Fibroblast of skin of right quadriceps (primary cell): ENCODE data around the gene PARP6.
"Not testable (repeated sequence)": the region's sequence is repeated elsewhere in the genome, so short reads cannot be mapped to it uniquely, and the experiment has no call there.

Experiments used
- DNase-seq: peaks from one replicate; pipeline ENCODE4 v3.0.0-alpha.2; 2013

Gene PARP6

DNA sequence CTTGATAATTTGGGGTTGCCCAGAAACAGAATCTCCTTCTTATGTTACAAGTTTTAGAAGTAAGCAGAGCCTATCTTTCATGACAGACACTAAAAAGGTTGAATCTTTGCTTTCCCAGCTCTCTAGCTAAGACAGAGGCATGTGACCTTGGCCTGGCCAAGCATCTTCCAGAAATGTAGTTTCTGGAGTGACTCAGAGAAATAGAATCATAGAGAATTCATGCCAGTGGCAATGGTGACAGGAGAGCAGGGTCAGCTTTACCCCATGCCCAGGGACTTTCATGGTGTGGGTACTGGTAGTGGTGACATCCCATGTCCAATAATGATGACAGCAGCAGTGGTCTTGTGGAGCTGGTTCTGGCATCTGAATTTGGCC, 4.0 kb upstream of the PARP6 start:
- DNase-seq = no peak

DNA sequence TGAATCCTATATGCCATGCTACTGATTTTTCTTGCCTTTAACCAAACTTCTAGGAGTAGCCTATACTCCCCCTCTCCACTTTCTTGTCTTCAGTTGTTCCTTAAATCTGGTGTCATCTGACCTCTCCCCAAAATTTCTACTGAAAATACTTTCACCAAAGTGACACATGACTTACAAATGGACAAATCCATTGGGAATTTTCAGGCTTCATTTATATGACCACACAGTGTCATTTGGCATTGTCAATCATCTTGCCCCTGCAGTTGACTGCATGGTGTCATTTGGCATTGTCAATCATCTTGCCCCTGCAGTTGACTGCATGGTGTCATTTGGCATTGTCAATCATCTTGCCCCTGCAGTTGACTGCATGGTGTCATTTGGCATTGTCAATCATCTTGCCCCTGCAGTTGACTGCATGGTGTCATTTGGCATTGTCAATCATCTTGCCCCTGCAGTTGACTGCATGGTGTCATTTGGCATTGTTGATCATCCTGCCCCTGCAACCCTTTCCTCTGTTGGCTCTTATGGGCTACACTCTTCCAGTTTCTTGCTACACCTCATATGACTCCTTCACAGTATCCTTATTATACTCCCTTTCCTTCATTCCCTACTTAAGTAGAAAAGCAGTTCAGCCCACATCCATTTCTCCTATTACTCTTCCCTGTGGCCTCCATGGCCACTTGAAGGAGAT, 3.4 kb upstream of the PARP6 start:
- not testable (repeated sequence) for DNase-seq

- DNase-seq = no peak
Measured at GRCh38 chr15:72272997-72273352, 621 bp upstream of the PARP6 start.

DNA sequence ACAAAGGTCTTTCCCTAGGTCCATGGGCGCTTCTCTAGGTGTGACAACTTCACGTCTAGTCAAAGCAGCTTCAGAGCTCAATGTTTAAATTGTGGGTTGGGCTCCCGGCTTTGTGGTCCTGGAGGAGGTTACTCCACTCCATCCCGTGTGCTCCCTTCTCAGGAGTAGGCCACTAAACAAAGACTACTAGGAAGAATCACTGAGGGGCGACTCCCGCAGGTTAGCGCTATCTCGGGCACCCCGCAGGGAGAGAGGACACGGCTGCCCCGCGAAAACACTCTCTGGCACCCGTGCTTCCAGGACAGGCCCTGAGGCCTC, 500 bp downstream of the PARP6 start:
- peak; percentile 7 for DNase-seq

DNA sequence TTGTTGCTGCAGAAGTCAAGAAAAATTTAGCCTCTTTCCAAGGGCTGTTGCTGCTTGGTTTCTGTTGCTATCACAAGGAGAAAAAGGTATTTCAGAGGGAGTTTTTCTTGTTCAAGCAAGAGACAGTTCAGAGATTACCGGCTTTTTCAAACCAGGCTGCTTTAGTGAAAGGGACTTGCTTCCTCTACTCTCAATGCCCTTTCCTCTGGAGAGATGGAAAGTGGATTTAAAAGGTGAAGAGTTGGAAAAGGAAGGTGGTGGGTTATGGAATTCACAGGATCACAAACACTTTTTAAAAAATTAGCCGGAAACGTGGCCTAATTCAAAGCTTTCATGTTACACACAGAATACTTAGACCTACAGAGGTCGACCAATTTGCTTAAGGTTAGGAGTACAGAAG, 1.1 kb downstream of the PARP6 start:
- no peak for DNase-seq

- no peak for DNase-seq
Measured at GRCh38 chr15:72269739-72270138, 2.6 kb downstream of the PARP6 start.

GRCh38 chr15:72265031-72265430, 7.3 kb downstream of the PARP6 start:
- no peak for DNase-seq

DNA sequence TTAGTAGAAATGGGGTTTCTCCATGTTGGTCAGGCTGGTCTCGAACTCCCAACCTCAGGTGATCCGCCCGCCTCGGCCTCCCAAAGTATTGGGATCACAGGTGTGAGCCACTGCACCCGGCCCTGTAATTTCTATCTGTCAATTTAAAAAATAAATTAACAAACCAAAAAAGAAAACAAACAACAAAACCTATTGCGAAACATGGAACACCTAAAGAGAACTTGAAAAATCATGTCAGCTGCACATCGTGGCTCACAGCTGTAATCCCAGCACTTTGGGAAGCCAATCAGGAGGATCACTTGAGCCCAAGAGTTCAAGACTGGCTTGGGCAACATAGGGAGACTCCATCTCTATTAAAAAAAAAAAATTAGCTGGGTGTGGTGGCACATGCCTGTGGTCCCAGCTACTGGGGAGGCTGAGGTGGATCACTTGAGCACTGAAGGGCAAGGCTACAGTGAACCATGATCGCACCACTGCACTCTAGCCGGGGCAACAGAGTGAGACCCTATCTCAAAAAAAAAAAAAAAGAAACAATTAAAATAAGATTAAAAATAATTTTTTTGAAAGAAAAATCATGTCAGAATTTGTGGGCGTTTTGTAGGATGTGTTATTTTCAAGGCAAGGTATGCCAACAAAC, 19.6 kb downstream of the PARP6 start:
- DNase-seq = no peak

GRCh38 chr15:72249142-72249810, 23.1 kb downstream of the PARP6 start:
- no peak for DNase-seq

GRCh38 chr15:72248514-72248913, 23.8 kb downstream of the PARP6 start:
- no peak for DNase-seq

GRCh38 chr15:72242775-72243370, 29.5 kb downstream of the PARP6 start:
- DNase-seq = no peak

DNA sequence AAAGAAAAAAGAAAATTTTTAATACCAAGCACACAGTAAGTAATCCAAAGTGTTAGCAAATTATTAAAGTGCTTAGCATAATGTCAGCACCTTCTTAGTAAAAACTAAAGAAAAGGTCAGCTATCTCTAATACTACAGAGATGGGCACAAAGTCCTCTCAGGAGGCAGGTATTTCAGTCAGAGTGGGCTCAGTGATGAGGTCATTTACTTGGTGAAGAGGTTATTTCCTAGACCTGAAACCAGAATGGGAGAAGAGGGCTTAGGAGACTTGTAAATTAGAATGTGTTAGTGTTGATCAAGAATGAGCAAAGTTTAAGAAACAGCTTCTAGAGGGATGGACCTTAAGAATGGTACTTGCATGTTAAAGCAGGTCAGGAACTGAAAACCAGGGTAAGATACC, 32.7 kb downstream of the PARP6 start:
- DNase-seq = no peak

DNA sequence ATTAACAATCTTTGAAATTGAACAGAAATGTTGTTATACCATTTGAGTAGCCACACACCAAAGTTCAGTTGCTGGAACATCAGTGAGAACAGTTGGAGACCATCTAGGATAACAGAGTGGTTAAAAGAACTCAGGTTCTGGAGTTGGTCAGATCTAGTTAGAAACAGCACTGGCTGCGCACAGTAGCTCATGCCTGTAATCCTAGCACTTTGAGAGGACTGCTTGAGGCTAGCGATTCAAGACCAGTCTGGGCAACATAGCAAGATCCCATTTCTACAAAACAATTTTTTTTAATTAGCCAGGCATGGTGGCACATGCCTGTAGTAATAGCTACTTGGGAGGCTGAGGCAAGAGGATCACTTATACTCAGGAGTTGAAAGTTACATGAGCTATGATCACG, 33.8 kb downstream of the PARP6 start:
- DNase-seq = no peak

DNA sequence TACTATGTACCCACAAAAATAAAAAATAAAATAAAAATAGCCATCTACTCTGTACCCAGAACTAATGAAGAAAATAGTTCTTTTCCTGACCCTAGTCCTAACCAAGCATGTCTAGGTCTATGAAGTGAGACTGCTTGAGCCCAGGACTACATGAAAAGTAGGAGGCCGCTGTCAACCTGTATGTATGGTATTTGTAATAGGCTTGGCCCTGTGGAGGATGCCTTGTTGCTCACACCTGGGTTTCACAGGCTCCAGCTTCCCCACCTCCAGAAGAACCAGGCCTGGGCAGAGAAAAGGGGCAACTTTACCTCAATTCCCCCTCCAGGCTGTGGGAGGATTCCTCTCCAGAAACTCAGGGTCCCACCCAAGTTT, 34.5 kb downstream of the PARP6 start:
- DNase-seq = no peak

- peak; percentile 98 for DNase-seq
Measured at GRCh38 chr15:72237029-72237852, 35.1 kb downstream of the PARP6 start.

- DNase-seq = no peak
Measured at GRCh38 chr15:72236381-72237003, 35.9 kb downstream of the PARP6 start.

DNA sequence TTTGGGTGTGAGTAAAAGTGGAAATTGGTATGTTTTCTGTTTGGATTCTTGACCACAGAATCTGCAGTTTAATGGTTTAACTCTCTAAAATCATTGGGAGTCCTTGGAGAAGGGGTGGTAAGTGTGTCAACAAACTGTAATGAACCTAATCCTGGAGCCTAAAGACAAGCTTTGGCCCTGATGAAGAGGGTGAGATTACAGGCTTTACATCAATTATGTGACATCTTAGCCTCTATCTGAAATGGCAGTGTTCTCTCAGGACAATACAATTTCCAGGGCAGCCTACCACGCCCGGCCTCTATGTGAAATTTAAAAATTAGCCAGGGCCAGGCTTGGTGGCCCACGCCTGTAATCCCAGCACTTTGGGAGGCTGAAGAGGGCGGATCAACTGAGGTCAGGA, 37.1 kb downstream of the PARP6 start:
- no peak for DNase-seq

DNA sequence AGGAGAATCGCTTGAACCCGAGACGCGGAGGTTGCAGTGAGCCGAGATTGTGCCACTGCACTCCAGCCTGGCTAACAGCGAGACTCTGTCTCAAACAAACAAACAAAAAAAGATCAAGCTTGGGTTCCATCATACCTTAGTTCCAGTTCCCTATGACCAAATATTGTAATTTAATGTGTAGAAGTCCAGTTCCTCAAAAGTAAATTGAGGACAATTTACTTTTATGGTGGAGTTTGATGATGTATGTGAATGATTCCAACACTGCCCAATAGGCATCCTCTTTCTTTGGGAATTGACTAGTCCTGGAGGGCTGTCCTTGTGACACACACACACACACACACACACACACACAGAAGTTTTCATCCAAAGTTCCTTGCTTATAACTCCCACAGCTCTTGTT, 38.6 kb downstream of the PARP6 start:
- DNase-seq = no peak

DNA sequence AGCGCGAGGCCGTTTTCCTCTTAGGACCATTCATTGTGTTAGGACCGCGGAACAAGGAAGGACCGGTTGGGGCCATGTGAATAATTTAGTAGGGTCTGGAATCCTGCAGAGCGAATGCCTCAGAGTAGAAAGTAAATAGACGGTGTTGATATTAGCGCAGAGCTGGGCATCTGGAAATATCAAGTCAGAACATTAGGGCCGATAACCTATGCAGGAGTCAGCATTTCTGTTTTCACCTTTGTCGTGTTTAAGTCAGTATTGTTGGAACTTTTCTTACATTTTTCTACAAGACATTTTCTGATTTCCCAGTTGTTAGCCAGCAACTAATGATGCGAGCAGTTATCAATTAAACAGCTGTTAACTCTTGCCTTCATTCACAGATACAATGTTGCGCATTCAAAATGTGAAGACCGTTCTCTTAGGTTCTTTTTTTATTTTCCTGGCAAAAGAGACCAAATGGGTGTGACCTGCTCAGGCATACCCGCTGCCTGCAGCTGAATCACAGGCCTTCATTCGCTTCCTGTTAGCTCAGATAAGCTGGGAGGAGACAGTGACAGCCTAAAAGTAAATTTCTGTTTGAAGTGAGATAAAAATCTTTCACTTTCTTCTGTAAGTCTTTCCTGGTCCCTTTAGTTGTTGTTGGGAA, 40.4 kb downstream of the PARP6 start:
- DNase-seq = peak; percentile 75

DNA sequence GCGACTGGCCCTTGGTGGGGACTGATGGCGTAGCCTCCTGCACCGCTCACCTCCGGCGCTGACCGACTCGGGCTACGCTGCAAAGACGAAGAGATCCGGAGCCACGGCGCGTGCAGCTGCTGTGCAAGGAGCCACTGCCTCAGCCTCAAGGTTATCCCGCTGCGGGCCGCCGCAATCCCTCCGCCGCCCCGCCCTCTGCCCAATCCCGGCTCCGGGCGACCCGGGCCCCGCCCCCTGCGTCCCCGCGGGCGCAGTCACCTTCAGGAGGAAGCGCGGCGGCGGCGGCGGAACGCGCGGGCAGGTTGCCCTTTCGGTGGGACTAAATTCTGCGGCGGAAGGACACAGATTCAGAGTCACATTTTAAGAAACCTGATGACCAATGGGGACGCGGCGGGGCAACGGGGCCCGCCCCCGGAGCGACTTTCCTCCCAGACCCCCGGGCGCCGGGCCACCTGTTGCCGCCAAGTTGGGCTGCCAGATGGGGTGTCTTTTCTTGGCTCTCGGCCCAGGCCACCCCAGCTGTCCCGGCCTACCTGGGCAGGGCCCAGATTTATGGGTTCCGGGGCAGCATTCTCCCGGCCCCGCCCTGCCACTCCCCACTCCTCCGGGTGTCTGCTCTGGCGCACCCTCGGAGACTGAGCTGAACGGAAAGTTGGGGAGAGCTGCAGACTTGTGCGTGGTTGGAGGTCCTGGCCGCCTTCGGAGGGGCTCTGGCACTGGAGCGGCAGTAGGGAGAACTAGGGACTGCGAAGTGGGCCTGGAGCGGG, 41.1 kb downstream of the PARP6 start, which contains the start of gene PKM:
PKM (minus strand) TSS at position 125 of the 767 bp plus-strand sequence. CDS start 12,093 bp downstream, outside the sequence.
- peak; percentile 99 for DNase-seq
